NCI-H524 (cell line): ENCODE data around the gene CHD1.
A peak's percentile ranks its signal among the peaks of the same experiment; 100 is the strongest.

Source experiments
- DNase-seq, 2 experiments: peaks; one replicate each; lab custom pipeline; 2025; lab: John Stamatoyannopoulos, UW

Gene CHD1

GRCh38 chr5:98904780-98905179 is 24.0 kb downstream of the CHD1 start:
- no peak for DNase-seq

- no peak for DNase-seq
Measured at GRCh38 chr5:98902733-98903132, 26.1 kb downstream of the CHD1 start.

- no peak for DNase-seq
Measured at GRCh38 chr5:98899456-98899855, 29.4 kb downstream of the CHD1 start.

- no peak for DNase-seq
Measured at GRCh38 chr5:98898743-98899142, 30.1 kb downstream of the CHD1 start.

- DNase-seq: no peak
Measured at GRCh38 chr5:98891591-98891990, 37.2 kb downstream of the CHD1 start.

GRCh38 chr5:98880598-98880997 is 48.2 kb downstream of the CHD1 start:
- no peak for DNase-seq

- DNase-seq: no peak
Measured at GRCh38 chr5:98880151-98880550, 48.7 kb downstream of the CHD1 start.

- no peak for DNase-seq
Measured at GRCh38 chr5:98877600-98877999, 51.2 kb downstream of the CHD1 start.

- DNase-seq: no peak
Measured at GRCh38 chr5:98872674-98873073, 56.1 kb downstream of the CHD1 start.

GRCh38 chr5:98865690-98866089 is 63.1 kb downstream of the CHD1 start:
- no peak for DNase-seq

GRCh38 chr5:98847054-98847453 is 81.8 kb downstream of the CHD1 start:
- no peak for DNase-seq

GRCh38 chr5:98846520-98846919 is 82.3 kb downstream of the CHD1 start:
- no peak for DNase-seq

- DNase-seq: no peak
Measured at GRCh38 chr5:98845878-98846277, 82.9 kb downstream of the CHD1 start.

- DNase-seq: no peak
Measured at GRCh38 chr5:98844865-98845264, 83.9 kb downstream of the CHD1 start.

- DNase-seq: no peak
Measured at GRCh38 chr5:98843481-98843880, 85.3 kb downstream of the CHD1 start.

- no peak for DNase-seq
Measured at GRCh38 chr5:98840946-98841345, 87.9 kb downstream of the CHD1 start.

- DNase-seq: no peak
Measured at GRCh38 chr5:98839469-98840383, 89.1 kb downstream of the CHD1 start.

- DNase-seq: no peak
Measured at GRCh38 chr5:98836175-98836574, 92.6 kb downstream of the CHD1 start.

- DNase-seq: no peak
Measured at GRCh38 chr5:98827588-98828284, 101.1 kb downstream of the CHD1 start.

- peak; percentile 21 to 41 for DNase-seq
Measured at GRCh38 chr5:98827161-98827560, 101.6 kb downstream of the CHD1 start.

- DNase-seq: no peak
Measured at GRCh38 chr5:98825582-98826375, 103.0 kb downstream of the CHD1 start.

- peak; percentile 82 to 87 for DNase-seq
Measured at GRCh38 chr5:98816582-98817222, 112.1 kb downstream of the CHD1 start.
